HL-60/S4 treated with phorbol 12-myristate 13-acetate at 8.2 ng/mL for 4 days and 3 days (cell line): ENCODE data around the gene CYTIP.

ENCODE experiments used
- in situ Hi-C: fragments of 300-500 bp; cut with MboI; formaldehyde crosslinking; loops from 2 replicates; pipeline ENCODE4 v1.15.0; 2022; ENCODE audit warnings: low sequenced_read_pairs

CYTIP gene

DNA sequence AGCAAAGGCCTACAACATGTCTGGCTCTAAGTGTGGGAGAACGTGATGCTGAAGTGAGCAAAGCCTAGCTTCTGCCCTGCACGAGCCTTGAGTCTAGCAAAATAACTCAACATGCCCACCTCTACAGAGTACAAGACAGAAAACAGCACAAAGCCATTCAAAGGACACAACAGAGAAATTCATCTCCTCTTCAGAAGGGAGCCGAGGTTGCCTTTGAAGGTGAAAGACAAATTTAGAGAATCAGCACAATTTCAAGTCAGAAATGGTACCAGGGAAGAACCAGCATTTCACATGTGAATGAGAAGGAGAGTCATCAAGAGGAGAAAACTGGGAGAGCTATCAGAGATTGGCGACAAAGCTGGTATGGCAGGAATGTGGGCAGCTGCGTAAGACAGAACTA, 21.7 kb upstream of the CYTIP start:
- in situ Hi-C loops, result no loop called here

GRCh38 chr2:157463002-157463401, 19.1 kb upstream of the CYTIP start:
- in situ Hi-C loops, result no loop called here

GRCh38 chr2:157460897-157461296, 17.0 kb upstream of the CYTIP start:
- in situ Hi-C loops, result no loop called here

- in situ Hi-C loops, result no loop called here
These were observed 16.5 kb upstream of the CYTIP start for GRCh38 chr2:157460384-157460837.

- in situ Hi-C loops, result no loop called here
These were observed 15.6 kb upstream of the CYTIP start for GRCh38 chr2:157459486-157459885.

GRCh38 chr2:157447741-157448140, 3.9 kb upstream of the CYTIP start:
- in situ Hi-C loops, result no loop called here

- in situ Hi-C loops, result no loop called here
These were observed 3.1 kb upstream of the CYTIP start for GRCh38 chr2:157447031-157447430.

GRCh38 chr2:157444641-157445040, 752 bp upstream of the CYTIP start:
- in situ Hi-C loops, result no loop called here

- in situ Hi-C loops, result no loop called here
These were observed 799 bp downstream of the CYTIP start for GRCh38 chr2:157443090-157443489.

DNA sequence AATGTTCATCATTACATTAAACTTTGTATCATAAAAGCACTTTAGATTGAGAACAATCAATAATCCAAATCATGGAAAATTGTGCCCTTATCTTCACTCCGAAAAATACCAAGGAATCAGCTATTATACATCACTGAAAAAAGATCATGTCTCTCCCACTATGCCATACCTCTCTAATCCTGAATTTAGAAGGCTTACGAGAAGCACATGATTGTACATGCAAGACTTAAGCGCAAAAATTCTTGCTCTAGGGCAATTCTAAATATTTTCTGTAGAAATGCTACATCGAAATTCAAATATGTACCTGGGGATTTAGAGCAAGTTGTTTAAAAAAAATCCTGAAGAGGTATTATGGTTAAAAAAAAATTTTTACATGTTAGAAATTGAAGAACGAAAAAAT, 1.3 kb downstream of the CYTIP start:
- in situ Hi-C loops, result no loop called here

GRCh38 chr2:157442191-157442590, 1.7 kb downstream of the CYTIP start:
- in situ Hi-C loops, result no loop called here

GRCh38 chr2:157441072-157441454, 2.8 kb downstream of the CYTIP start:
- in situ Hi-C loops, result no loop called here

DNA sequence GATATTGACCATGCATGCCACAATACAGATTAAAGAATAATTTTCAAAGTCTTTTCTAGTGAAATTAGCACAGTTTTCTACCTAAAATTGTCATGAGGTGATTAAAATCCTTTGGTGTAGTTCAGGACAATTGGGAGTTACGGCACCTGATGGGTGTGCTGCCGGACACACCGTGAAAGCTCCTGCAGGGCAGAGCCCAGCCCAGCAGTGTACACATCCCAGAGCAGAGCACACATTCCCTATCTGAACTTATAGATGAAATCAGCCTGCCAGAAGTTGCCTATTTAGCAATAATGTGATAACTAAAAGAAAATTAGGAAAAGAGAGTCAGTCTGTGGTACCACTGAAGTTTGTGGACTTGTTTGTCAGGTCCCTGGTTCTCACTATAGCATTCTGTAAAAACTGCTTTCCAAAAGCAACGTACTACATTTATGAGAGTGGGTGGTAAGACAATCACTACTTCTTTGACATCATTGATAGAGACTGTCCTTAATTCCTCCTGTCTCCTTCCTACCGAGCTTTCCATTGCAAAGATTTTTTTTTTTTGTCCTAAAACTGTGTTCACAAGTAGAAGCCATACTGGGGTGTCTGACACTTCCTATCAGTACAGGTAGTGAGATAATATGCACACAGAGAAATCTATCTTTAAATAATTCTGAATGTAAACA, 3.4 kb downstream of the CYTIP start:
- in situ Hi-C loops, result no loop called here

GRCh38 chr2:157439824-157440186, 4.1 kb downstream of the CYTIP start:
- in situ Hi-C loops, result no loop called here

DNA sequence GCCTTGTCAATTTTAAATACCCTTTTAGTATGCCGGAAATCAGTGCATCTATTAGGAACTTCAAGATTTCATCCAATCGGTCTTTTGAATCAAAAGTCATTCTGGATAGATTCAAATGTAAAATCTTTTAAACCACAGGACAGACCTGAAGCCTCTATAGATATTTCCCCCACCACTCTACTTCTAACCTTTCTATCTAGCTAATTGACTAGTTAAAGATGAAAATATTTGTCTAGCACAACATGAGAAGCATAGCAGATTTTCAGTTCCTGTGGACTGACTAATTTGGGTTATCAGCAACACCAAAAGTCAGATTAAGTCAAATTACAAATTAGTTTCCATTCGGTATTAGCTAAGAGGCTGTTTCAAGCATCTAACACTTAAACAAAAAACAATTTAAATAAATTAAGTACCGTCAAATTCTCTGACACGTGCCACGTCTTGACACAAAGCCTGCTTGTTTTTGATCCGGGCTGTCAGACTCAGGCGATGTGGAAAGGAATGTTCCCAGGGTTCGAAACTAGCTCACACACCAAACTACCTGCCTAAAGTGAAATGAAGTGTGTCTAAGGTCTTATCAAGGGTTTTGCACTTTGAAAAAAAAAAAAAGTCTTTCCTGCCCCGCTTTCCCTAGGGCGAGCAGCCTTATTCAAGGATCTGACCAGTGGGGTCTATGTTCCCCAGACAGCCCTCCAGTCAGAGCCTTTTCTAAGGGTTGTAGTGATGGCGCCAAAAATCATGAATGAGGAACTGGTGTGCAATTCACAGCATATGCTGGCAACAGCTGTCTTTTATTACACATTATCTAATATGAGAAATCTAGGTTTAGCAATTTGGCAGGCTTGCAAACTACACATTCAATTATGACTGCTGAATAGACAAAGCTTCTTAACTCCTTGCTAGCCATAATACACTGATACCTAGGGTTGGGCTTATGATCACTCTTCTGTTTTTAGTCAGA, 4.7 kb downstream of the CYTIP start:
- in situ Hi-C loops, result no loop called here

DNA sequence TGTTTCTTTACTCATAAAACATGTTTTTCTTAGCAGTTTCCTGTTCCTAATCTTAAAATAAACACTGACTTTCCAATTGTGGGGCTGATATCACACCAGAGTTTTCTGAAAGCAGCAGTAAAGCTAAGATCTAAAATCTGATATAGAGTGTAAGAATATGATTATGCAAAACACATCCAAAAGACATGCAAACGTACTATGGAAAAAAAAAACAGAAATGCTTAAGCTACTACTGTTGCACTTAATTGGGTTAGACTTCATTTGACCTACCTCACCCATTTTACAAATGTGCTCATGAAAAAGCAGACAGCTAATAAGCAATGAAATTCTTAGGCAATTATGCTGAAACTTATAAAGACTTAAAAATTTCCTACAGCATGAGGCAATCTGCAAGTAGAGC, 10.5 kb downstream of the CYTIP start:
- in situ Hi-C loops, result no loop called here

DNA sequence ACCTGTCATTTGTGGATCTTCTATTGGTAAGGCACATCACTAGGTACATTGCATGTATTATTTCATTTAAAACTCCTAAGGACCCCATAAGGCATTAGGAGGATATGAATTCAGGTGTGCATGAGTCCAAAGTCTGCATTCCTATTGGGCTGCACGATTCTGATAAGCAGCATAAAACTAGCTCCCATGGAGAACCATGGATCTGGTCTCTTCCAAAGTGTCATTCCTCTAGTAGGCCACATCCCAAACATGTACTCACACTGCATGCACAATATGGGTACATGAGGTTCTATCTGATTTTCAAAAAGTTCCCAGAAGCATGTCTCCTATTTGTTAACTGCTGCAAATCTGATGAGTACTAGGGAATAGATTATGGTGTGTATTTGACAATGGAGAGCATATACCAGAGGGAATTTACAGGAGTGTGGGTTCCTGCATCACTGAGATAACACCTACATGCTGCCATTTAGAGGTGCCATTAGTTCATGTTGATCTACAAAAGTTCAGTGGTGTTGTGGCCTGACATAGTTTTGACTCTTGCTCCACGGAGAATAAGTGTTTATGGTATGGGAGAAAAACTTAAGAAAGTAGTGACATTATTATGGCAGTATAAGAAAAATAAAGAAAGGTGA, 11.3 kb downstream of the CYTIP start:
- in situ Hi-C loops, result no loop called here

DNA sequence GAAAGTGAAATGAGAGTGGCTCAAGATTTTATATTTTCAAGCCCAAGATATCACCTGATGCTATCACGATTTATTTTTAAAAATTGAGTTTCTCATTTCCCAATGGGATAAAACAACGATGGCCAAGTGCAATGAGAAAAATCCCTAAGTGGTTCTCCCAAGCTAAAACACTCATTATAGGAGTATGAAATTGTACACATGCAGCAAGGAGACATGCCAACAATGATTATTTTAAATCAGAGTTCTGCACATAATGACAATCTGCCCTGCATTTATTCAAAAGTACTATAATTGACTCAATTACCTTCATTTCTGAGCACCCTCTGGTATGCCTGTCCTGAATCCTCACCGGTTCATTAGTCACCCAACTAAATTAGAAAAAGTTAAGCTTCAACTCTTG, 12.7 kb downstream of the CYTIP start:
- in situ Hi-C loops, result no loop called here

GRCh38 chr2:157428500-157429175, 15.3 kb downstream of the CYTIP start:
- in situ Hi-C loops, result no loop called here

GRCh38 chr2:157427922-157428303, 16.0 kb downstream of the CYTIP start:
- in situ Hi-C loops, result no loop called here
